Panc1 (cell line): ENCODE measurements around the gene ZC3H8. TPM values are rescaled to one million over a fixed set of nuclear protein-coding genes. Genes with fewer than 3 reads are reported as not detected.

Source experiments
- ATAC-seq: fragments of 200-7000 bp; cut with Tn5 transposase; 2 replicates; pipeline ENCODE4 v1.9.1; 2020; ENCODE audit warnings: mild to moderate bottlenecking, moderate library complexity
- BruUV-seq: library from RNA; stranded (reverse); fragments of 400-500 nt; replicated peaks from 2 replicates; lab custom pipeline; 2021; lab: Mats Ljungman, UMichigan
- CTCF ChIA-PET: fragments of 300-600 bp; sonication (Branson Sonifier 250); formaldehyde crosslinking; loops from one replicate; lab custom pipeline; 2022; ENCODE audit warnings: antibody characterized with exemption; lab: Charles Lee
- POLR2A ChIA-PET: fragments of 300-600 bp; sonication (Branson Sonifier 250); formaldehyde crosslinking; loops from one replicate; lab custom pipeline; 2022; ENCODE audit warnings: antibody characterized with exemption; lab: Charles Lee
- DNase-seq: peaks from one replicate; pipeline ENCODE4 v3.0.0-alpha.2; 2010; ENCODE audit warnings: low read depth, low spot score
- H3K27ac ChIP-seq: 2 replicates; pipeline ENCODE4 v1.5.1; 2011; ENCODE audit warnings: mild to moderate bottlenecking, low read length, inconsistent platforms
- H3K27me3 ChIP-seq: fragments of 200-500 bp; sonication (Bioruptor generic); 2 replicates; pipeline ENCODE4 v1.6.0; 2014; ENCODE audit warnings: low read length, inconsistent platforms; ENCODE audit not compliant: control insufficient read depth, insufficient read depth
- H3K36me3 ChIP-seq: fragments of 200-500 bp; sonication (Bioruptor generic); 2 replicates; pipeline ENCODE4 v1.5.1; 2014; ENCODE audit warnings: inconsistent platforms, mild to moderate bottlenecking, low read length, moderate library complexity; ENCODE audit not compliant: control insufficient read depth, insufficient read depth
- H3K4me1 ChIP-seq: 2 replicates; pipeline ENCODE4 v1.5.1; 2011; ENCODE audit warnings: inconsistent platforms, mild to moderate bottlenecking, low read length, moderate library complexity; ENCODE audit not compliant: control insufficient read depth, insufficient read depth
- H3K4me3 ChIP-seq, 2 experiments: 2 replicates each; pipeline ENCODE4 v1.5.1; 2011 to 2012; ENCODE audit warnings: low read depth in 2 of 2, low read length in 2 of 2, mild to moderate bottlenecking in 2 of 2, inconsistent platforms in 1 of 2, moderate library complexity in 1 of 2
- H3K9me3 ChIP-seq: fragments of 200-500 bp; sonication (Bioruptor generic); 2 replicates; pipeline ENCODE4 v1.5.1; 2014; ENCODE audit warnings: low read depth, mild to moderate bottlenecking, inconsistent platforms, low read length, moderate library complexity; ENCODE audit not compliant: control insufficient read depth, insufficient read depth
- CTCF ChIP-seq: fragments of 450-650 bp; IDR thresholded peaks from 2 replicates; pipeline ENCODE4 v1.5.1; 2017; ENCODE audit warnings: mild to moderate bottlenecking
- POLR2AphosphoS5 ChIP-seq: IDR thresholded peaks from 2 replicates; pipeline ENCODE4 v1.6.1; 2012; ENCODE audit warnings: mild to moderate bottlenecking, low read depth, low read length, moderate library complexity
- REST ChIP-seq, 2 experiments: IDR thresholded peaks; 2 replicates each; pipeline ENCODE4 v1.6.1; 2011 to 2012; ENCODE audit warnings: low read depth in 2 of 2, control low read depth in 1 of 2, low read length in 1 of 2, mild to moderate bottlenecking in 1 of 2, moderate library complexity in 1 of 2; ENCODE audit not compliant: insufficient read depth in 1 of 2
- SIN3A ChIP-seq: IDR thresholded peaks from 2 replicates; pipeline ENCODE4 v1.6.1; 2012; ENCODE audit warnings: low read depth, mild to moderate bottlenecking, low read length, moderate library complexity, borderline replicate concordance; ENCODE audit not compliant: insufficient read depth
- TCF7L2 ChIP-seq: IDR thresholded peaks from 2 replicates; pipeline ENCODE4 v1.6.1; 2011; ENCODE audit warnings: mild to moderate bottlenecking, low read depth, low read length, inconsistent platforms
- in situ Hi-C: cut with HindIII; loops from 2 replicates; pipeline ENCODE4 v1.10.0; 2016; ENCODE audit warnings: low sequenced_read_pairs, low pct_unique_long_range_greater_than_20kb
- intact Hi-C: fragments of 100-400 bp; cut with micrococcal nuclease; formaldehyde crosslinking; loops from one replicate; pipeline ENCODE4 v1.10.0; 2022; ENCODE audit not compliant: unreplicated experiment
- total RNA-seq: library from RNA; stranded (reverse); gene quantifications from one replicate; pipeline ENCODE4 v1.2.1, GENCODE V29; 2021; ENCODE audit not compliant: unreplicated experiment

Gene ZC3H8
- total RNA-seq, 1 experiment from 2014 or later: 4.4 TPM

GRCh38 chr2:112273349-112273748, 18.5 kb upstream of the ZC3H8 start:
- ChIA-PET POLR2A (interaction anchor here (0.6 kb wide), 1 partner anchor 41 kb away, joined by 3 read pairs; no protein-coding TSS in a partner anchor), CTCF (interaction anchor here (0.6 kb wide), 1 partner anchor 27 kb away, joined by 8 read pairs; no protein-coding TSS in a partner anchor)
- Histone ChIP-seq H3K4me1 (peaks cover 6% of the 10 kb centered on the region; the same call in 1 of the 2 replicates), H3K4me3 (no peak overlapping the region), H3K27ac (peak overlapping the region; percentile 4; the same call in 1 of the 2 replicates), H3K9me3 (no peaks in the 10 kb centered on the region), H3K27me3 (no peaks in the 10 kb centered on the region), H3K36me3 (no peaks in the 10 kb centered on the region)
- ATAC-seq (no peak), DNase-seq (no peak)
- TF ChIP-seq SIN3A (no peak), TCF7L2 (no peak), POLR2AphosphoS5 (no peak), CTCF (no peak), REST (IDR thresholded peaks at IDR 0.05; ENCODE audit: insufficient read depth in 1 of 2, low read depth in 2 of 2, low read length in 1 of 2) (no peak)
- in situ Hi-C loops (no loop called here), intact Hi-C loops (no loop called here)
- no TSS peak for BruUV-seq

- in situ Hi-C loops (no loop called here), intact Hi-C loops (no loop called here)
- Histone ChIP-seq H3K4me3 (no peak overlapping the region), H3K27me3 (no peaks in the 10 kb centered on the region), H3K36me3 (no peaks in the 10 kb centered on the region), H3K9me3 (no peaks in the 10 kb centered on the region), H3K4me1 (peaks cover 6% of the 10 kb centered on the region; the same call in 1 of the 2 replicates), H3K27ac (no peak overlapping the region)
- no peak for ATAC-seq
- ChIA-PET CTCF (no interaction called here), POLR2A (no interaction called here)
- no TSS peak for BruUV-seq
- no peak for DNase-seq
- TF ChIP-seq SIN3A (no peak), TCF7L2 (no peak), CTCF (no peak), POLR2AphosphoS5 (no peak), REST (IDR thresholded peaks at IDR 0.05; ENCODE audit: insufficient read depth in 1 of 2, low read depth in 2 of 2, low read length in 1 of 2) (no peak)
Observed at GRCh38 chr2:112272669-112273068, 17.8 kb upstream of the ZC3H8 start.
